Measurements from ENCODE around the gene PLXNC1. TPM values are rescaled to one million over a fixed set of nuclear protein-coding genes. Genes with fewer than 3 reads are reported as not detected.
A peak's percentile ranks its signal among the peaks of the same experiment; 100 is the strongest.

The PLXNC1 gene
- total RNA-seq, 1 donor from 2014 or later = 7.2 TPM

DNA sequence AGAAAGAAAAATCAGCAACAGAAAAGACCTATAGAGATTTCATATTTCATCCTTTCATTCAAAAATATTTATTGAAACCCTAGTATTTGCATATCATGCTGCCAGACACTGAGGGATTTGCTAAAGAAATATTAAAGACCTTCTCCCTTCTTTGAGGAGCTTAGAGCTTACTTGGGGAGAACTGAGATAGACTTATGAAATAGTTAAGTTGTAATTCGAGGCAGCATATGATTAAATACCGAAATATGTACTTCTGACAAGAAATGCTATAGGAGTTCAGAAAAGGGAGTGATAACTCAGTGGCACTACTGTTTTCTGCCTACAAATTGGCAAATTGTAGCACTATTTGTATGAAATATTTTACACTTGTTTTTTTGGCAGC, 59.1 kb downstream of the PLXNC1 start:
- H3K4me1 Mint-ChIP-seq (ENCODE audit: low read depth) = peaks cover 60% of the 10 kb centered on the region
- peaks cover 35% of the 10 kb centered on the region for H3K36me3 Mint-ChIP-seq (ENCODE audit: low read depth)
- no peak for DNase-seq (ENCODE audit: low spot score)
- H3K27me3 Mint-ChIP-seq (ENCODE audit: low read depth) = no peaks in the 10 kb centered on the region
- intact Hi-C loops (cut with micrococcal nuclease) = loop anchor here (5.0 kb wide), 2 partner anchors 35 to 735 kb away; no protein-coding TSS in a partner anchor
- H3K4me3 Mint-ChIP-seq (ENCODE audit: low read depth) = peak overlapping the region; percentile 77
- peak overlapping the region; percentile 98 for H3K27ac Mint-ChIP-seq
- H3K9me3 Mint-ChIP-seq = peaks cover 4% of the 10 kb centered on the region

DNA sequence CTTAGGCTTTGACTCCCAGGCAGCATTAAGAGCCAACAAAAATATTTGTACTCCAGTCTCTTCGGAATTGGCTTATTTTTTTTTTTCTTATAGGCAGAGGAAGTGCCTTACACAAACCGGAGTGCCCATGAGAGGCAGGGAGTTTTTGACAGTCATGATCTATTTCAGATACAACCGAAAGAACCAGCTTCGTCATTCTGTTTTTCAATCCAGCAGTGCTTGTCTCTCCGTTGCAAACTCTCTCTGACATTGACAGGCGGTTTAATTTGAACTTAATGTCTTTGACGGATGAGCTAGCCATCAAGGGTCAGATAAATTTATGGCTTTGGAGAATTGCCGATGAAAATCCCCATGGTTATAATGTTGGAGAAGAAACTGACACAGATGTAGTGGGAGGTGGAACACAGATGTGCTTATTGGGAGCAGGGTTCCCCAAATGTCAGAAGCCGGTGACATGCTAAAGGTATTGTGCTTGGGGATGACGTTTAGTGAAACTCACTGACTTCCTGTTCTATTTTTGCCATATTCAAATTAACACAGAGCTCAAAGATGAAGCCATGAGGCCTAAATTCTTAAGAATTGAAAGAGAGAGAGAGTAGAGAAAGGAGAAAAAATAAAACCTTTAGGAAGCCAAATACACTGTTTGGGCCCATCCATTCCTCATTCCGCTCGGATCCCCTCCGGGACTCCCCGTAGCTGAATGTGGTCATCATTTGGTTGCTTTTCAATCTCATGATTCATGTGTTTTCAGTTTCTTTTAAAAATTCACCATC, 59.7 kb downstream of the PLXNC1 start:
- intact Hi-C loops (cut with micrococcal nuclease) = loop anchor here (1.0 to 5.0 kb wide), 10 partner anchors 34 to 734 kb away; partner anchors contain the start of genes CEP83 and PLXNC1
- H3K4me1 Mint-ChIP-seq (ENCODE audit: low read depth) = peaks cover 55% of the 10 kb centered on the region
- H3K36me3 Mint-ChIP-seq (ENCODE audit: low read depth) = peaks cover 32% of the 10 kb centered on the region
- peak overlapping the region; percentile 98 for H3K27ac Mint-ChIP-seq
- H3K9me3 Mint-ChIP-seq = peaks cover 4% of the 10 kb centered on the region
- peak overlapping the region; percentile 77 for H3K4me3 Mint-ChIP-seq (ENCODE audit: low read depth)
- H3K27me3 Mint-ChIP-seq (ENCODE audit: low read depth) = no peaks in the 10 kb centered on the region
- DNase-seq (ENCODE audit: low spot score) = peak; percentile 33

- peaks cover 36% of the 10 kb centered on the region for H3K36me3 Mint-ChIP-seq (ENCODE audit: low read depth)
- intact Hi-C loops (cut with micrococcal nuclease) = loop anchor here (1.0 to 5.0 kb wide), 10 partner anchors 34 to 734 kb away; partner anchors contain the start of genes CEP83 and PLXNC1
- peak overlapping the region; percentile 98 for H3K27ac Mint-ChIP-seq
- no peaks in the 10 kb centered on the region for H3K27me3 Mint-ChIP-seq (ENCODE audit: low read depth)
- peaks cover 4% of the 10 kb centered on the region for H3K9me3 Mint-ChIP-seq
- H3K4me3 Mint-ChIP-seq (ENCODE audit: low read depth) = peak overlapping the region; percentile 77
- peaks cover 56% of the 10 kb centered on the region for H3K4me1 Mint-ChIP-seq (ENCODE audit: low read depth)
- peak; percentile 23 for DNase-seq (ENCODE audit: low spot score)
These were observed 60.2 kb downstream of the PLXNC1 start for GRCh38 chr12:94208622-94208966.

GRCh38 chr12:94209240-94209639, 60.9 kb downstream of the PLXNC1 start:
- Mint-ChIP-seq H3K4me1 (ENCODE audit: low read depth) (peaks cover 53% of the 10 kb centered on the region), H3K4me3 (ENCODE audit: low read depth) (no peak overlapping the region), H3K27me3 (ENCODE audit: low read depth) (no peaks in the 10 kb centered on the region), H3K27ac (peak overlapping the region; percentile 46), H3K36me3 (ENCODE audit: low read depth) (peaks cover 36% of the 10 kb centered on the region), H3K9me3 (peaks cover 4% of the 10 kb centered on the region)
- intact Hi-C loops (cut with micrococcal nuclease) = loop anchor here (5.0 kb wide), 2 partner anchors 33 to 733 kb away; no protein-coding TSS in a partner anchor
- DNase-seq (ENCODE audit: low spot score) = no peak

DNA sequence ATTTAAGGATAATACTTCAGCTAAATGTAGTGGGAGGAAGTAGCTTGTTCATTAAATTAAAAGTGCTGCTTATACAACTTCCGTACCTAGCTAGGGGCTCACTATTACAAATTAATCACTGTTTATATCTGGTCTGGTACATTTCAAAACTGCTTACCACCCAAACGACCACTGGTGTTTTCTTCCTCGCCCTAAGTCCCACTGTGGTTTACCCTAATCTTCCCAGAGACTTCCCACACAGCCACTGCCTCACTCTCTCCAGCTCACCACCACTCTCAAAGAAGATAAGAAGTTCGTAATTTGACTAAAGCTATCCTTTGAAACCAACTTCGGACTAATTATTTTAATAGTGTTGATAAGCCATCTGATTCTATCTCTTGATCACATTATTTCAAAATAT, 62.6 kb downstream of the PLXNC1 start:
- H3K27ac Mint-ChIP-seq = no peak overlapping the region
- peaks cover 36% of the 10 kb centered on the region for H3K36me3 Mint-ChIP-seq (ENCODE audit: low read depth)
- H3K4me1 Mint-ChIP-seq (ENCODE audit: low read depth) = peaks cover 37% of the 10 kb centered on the region
- no peak overlapping the region for H3K4me3 Mint-ChIP-seq (ENCODE audit: low read depth)
- peaks cover 4% of the 10 kb centered on the region for H3K9me3 Mint-ChIP-seq
- no peaks in the 10 kb centered on the region for H3K27me3 Mint-ChIP-seq (ENCODE audit: low read depth)
- intact Hi-C loops (cut with micrococcal nuclease) = no loop called here
- DNase-seq (ENCODE audit: low spot score) = no peak

- Mint-ChIP-seq H3K4me1 (ENCODE audit: low read depth) (peaks cover 1% of the 10 kb centered on the region), H3K36me3 (ENCODE audit: low read depth) (peaks cover 28% of the 10 kb centered on the region), H3K27ac (no peak overlapping the region), H3K9me3 (no peaks in the 10 kb centered on the region), H3K4me3 (ENCODE audit: low read depth) (no peak overlapping the region), H3K27me3 (ENCODE audit: low read depth) (no peaks in the 10 kb centered on the region)
- intact Hi-C loops (cut with micrococcal nuclease) = no loop called here
- no peak for DNase-seq (ENCODE audit: low spot score)
These were observed 69.9 kb downstream of the PLXNC1 start for GRCh38 chr12:94218233-94218632.

GRCh38 chr12:94219622-94220302, 71.4 kb downstream of the PLXNC1 start:
- peaks cover 29% of the 10 kb centered on the region for H3K36me3 Mint-ChIP-seq (ENCODE audit: low read depth)
- no peak overlapping the region for H3K27ac Mint-ChIP-seq
- no peak overlapping the region for H3K4me3 Mint-ChIP-seq (ENCODE audit: low read depth)
- no peaks in the 10 kb centered on the region for H3K9me3 Mint-ChIP-seq
- intact Hi-C loops (cut with micrococcal nuclease) = no loop called here
- no peaks in the 10 kb centered on the region for H3K4me1 Mint-ChIP-seq (ENCODE audit: low read depth)
- H3K27me3 Mint-ChIP-seq (ENCODE audit: low read depth) = no peaks in the 10 kb centered on the region
- DNase-seq (ENCODE audit: low spot score) = no peak

DNA sequence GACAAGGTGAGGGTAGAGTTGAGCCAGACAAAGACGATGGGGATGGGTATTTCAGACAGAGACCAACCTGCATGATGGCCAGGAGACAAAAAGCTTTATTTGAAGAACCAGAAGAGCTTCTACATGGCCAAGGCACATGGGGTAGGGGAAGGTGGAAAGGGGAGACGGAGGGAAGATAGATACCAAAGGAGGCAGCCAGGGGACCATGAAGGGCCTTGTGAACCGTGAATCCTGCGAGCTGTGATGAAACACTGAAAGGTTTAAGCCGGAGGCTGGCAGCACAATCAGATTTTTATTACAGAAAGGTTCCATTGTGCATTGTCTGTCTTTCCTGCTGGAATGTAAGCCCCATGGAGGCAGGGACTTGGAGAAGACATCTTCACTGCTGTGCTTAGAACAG, 72.4 kb downstream of the PLXNC1 start:
- Mint-ChIP-seq H3K36me3 (ENCODE audit: low read depth) (peaks cover 29% of the 10 kb centered on the region), H3K4me3 (ENCODE audit: low read depth) (no peak overlapping the region), H3K27ac (no peak overlapping the region), H3K4me1 (ENCODE audit: low read depth) (no peaks in the 10 kb centered on the region), H3K9me3 (no peaks in the 10 kb centered on the region), H3K27me3 (ENCODE audit: low read depth) (no peaks in the 10 kb centered on the region)
- no peak for DNase-seq (ENCODE audit: low spot score)
- intact Hi-C loops (cut with micrococcal nuclease) = no loop called here

DNA sequence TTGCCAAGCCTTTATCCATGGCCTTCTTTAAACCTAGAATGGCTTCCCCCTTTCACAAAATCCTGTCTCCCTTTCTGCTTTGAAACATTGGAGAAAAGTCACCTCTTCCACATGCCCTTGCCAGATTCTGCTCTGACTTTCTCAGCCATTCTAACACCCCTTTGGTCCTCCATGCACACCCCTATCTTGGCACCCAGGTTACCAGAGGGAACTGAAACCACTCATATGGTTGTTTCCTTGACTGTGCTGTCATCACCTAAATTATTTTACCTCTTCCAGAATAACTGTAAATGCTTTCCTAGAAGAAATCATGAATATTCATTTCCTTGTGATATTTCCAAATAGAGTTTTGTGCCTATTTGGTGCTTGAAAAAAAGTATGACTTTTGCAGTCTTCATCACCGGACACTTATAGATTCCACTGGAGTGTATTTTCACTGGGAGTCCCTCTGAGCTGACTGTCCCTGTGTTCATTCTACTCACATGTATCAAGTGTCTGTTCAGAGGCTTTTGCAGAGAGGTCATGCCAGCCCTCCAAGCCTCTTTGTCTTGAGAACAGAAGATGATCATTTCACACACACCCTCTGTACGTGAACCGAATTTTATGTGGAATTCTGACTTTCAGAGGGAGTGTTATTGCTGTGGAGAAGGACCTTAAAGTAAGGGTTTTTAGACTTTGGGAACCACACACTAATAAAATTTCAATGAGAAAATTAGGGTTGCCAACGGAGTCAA, 74.1 kb downstream of the PLXNC1 start:
- DNase-seq (ENCODE audit: low spot score) = no peak
- H3K4me3 Mint-ChIP-seq (ENCODE audit: low read depth) = no peak overlapping the region
- H3K27me3 Mint-ChIP-seq (ENCODE audit: low read depth) = no peaks in the 10 kb centered on the region
- no peaks in the 10 kb centered on the region for H3K9me3 Mint-ChIP-seq
- intact Hi-C loops (cut with micrococcal nuclease) = no loop called here
- no peaks in the 10 kb centered on the region for H3K4me1 Mint-ChIP-seq (ENCODE audit: low read depth)
- H3K36me3 Mint-ChIP-seq (ENCODE audit: low read depth) = peaks cover 42% of the 10 kb centered on the region
- no peak overlapping the region for H3K27ac Mint-ChIP-seq

- no peak overlapping the region for H3K4me3 Mint-ChIP-seq (ENCODE audit: low read depth)
- no peak overlapping the region for H3K27ac Mint-ChIP-seq
- no peaks in the 10 kb centered on the region for H3K9me3 Mint-ChIP-seq
- peaks cover 3% of the 10 kb centered on the region for H3K4me1 Mint-ChIP-seq (ENCODE audit: low read depth)
- intact Hi-C loops (cut with micrococcal nuclease) = no loop called here
- no peak for DNase-seq (ENCODE audit: low spot score)
- peaks cover 53% of the 10 kb centered on the region for H3K36me3 Mint-ChIP-seq (ENCODE audit: low read depth)
- no peaks in the 10 kb centered on the region for H3K27me3 Mint-ChIP-seq (ENCODE audit: low read depth)
These were observed 75.5 kb downstream of the PLXNC1 start for GRCh38 chr12:94223842-94224241.

DNA sequence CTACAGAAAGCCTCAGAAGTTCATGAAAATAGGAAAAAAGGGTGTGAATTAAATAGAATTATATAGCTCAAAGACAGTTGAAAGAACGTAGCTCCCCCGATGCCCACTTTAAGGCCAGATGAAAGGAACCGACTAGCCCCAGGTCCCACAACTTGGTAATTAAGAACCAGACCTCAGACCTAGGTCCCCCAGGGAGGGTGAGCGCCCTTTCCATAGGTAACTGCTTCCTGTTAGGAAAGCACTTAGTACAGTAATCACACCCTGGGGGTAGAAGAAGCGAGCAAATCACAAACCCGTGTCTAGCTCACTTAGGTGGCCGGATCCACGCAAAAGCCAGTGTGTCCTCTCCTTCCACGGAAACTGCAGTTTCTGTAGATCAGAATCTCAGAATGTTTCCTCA, 77.1 kb downstream of the PLXNC1 start:
- H3K4me3 Mint-ChIP-seq (ENCODE audit: low read depth) = no peak overlapping the region
- H3K4me1 Mint-ChIP-seq (ENCODE audit: low read depth) = peaks cover 7% of the 10 kb centered on the region
- DNase-seq (ENCODE audit: low spot score) = no peak
- no peaks in the 10 kb centered on the region for H3K9me3 Mint-ChIP-seq
- H3K36me3 Mint-ChIP-seq (ENCODE audit: low read depth) = peaks cover 58% of the 10 kb centered on the region
- intact Hi-C loops (cut with micrococcal nuclease) = no loop called here
- H3K27ac Mint-ChIP-seq = no peak overlapping the region
- H3K27me3 Mint-ChIP-seq (ENCODE audit: low read depth) = no peaks in the 10 kb centered on the region

- peaks cover 56% of the 10 kb centered on the region for H3K36me3 Mint-ChIP-seq (ENCODE audit: low read depth)
- H3K4me3 Mint-ChIP-seq (ENCODE audit: low read depth) = no peak overlapping the region
- intact Hi-C loops (cut with micrococcal nuclease) = no loop called here
- no peak for DNase-seq (ENCODE audit: low spot score)
- H3K27me3 Mint-ChIP-seq (ENCODE audit: low read depth) = no peaks in the 10 kb centered on the region
- no peaks in the 10 kb centered on the region for H3K9me3 Mint-ChIP-seq
- no peak overlapping the region for H3K27ac Mint-ChIP-seq
- H3K4me1 Mint-ChIP-seq (ENCODE audit: low read depth) = peaks cover 8% of the 10 kb centered on the region
These were observed 77.7 kb downstream of the PLXNC1 start for GRCh38 chr12:94225947-94226630.
